SKM-1 (cell line): ENCODE measurements around the gene RUSC2.

Source experiments
- DNase-seq: peaks from one replicate; lab custom pipeline; 2025; ENCODE audit not compliant: unreplicated experiment; lab: John Stamatoyannopoulos, UW

The RUSC2 gene, protein sequence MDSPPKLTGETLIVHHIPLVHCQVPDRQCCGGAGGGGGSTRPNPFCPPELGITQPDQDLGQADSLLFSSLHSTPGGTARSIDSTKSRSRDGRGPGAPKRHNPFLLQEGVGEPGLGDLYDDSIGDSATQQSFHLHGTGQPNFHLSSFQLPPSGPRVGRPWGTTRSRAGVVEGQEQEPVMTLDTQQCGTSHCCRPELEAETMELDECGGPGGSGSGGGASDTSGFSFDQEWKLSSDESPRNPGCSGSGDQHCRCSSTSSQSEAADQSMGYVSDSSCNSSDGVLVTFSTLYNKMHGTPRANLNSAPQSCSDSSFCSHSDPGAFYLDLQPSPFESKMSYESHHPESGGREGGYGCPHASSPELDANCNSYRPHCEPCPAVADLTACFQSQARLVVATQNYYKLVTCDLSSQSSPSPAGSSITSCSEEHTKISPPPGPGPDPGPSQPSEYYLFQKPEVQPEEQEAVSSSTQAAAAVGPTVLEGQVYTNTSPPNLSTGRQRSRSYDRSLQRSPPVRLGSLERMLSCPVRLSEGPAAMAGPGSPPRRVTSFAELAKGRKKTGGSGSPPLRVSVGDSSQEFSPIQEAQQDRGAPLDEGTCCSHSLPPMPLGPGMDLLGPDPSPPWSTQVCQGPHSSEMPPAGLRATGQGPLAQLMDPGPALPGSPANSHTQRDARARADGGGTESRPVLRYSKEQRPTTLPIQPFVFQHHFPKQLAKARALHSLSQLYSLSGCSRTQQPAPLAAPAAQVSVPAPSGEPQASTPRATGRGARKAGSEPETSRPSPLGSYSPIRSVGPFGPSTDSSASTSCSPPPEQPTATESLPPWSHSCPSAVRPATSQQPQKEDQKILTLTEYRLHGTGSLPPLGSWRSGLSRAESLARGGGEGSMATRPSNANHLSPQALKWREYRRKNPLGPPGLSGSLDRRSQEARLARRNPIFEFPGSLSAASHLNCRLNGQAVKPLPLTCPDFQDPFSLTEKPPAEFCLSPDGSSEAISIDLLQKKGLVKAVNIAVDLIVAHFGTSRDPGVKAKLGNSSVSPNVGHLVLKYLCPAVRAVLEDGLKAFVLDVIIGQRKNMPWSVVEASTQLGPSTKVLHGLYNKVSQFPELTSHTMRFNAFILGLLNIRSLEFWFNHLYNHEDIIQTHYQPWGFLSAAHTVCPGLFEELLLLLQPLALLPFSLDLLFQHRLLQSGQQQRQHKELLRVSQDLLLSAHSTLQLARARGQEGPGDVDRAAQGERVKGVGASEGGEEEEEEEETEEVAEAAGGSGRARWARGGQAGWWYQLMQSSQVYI (N-terminal part only)

DNA sequence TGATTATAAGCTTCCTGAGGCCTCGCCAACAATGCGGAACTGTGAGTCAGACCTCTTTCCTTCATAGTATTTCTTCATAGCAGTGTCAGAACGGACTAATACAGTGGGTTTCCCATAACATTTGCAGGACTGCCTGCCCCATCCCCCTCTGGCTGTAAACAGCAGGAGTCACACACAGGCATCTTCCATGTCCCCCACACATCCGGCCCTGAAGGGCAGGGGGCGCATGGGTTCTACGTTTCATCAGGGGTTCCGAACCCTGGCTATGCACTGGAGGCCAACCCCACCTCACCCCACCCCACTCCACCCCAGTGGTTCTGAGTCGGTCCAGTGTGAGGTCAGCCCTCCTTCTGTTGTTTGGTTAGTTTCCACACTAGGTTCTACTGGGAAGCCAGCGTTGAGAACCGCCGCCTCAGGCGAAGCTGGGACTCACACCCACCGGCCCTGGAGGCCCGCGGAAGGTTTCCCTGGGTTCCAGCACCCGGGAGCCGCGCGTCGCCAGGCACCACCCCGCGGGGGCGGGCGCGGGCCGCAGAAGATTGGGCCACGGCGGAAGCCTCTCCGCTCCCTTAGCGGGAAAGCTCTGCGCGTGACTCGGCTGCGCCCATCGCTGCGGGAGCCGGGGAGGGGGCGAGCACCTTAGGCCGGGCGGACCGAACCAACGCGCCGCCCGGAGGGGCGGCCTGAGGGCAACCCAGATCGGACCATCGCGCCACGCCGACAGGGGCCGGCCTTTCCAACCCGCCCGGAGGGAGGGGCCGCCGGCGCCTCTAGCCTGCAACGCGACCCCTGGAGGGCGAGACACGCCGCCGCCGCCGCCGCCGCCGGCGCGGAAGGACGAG lies at the start of gene RUSC2:
TSS of gene RUSC2 (plus strand) at position 799 of the 842 bp plus-strand sequence. CDS start 56,411 bp downstream, outside the sequence.
- DNase-seq: peak; percentile 65

DNA sequence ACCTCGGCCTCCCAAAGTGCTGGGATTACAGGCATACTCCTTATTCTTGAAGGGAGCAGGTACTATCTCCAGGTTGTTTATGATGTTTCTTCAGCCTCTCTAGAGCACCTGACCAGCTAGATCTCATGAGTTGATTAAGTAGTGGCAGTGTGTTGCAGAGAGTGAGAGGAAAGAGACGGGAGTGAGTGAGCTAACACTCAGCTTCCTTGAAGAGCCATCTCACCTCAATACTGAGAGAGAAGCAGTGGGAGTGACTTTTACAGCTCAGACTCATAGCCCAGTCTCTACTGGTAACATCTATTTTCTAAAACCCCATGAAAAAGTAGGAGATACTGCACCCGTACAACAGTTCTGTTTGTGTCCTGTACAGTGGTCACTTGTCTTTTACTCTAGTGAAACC lies 43.9 kb upstream of the RUSC2 start:
- no peak for DNase-seq

DNA sequence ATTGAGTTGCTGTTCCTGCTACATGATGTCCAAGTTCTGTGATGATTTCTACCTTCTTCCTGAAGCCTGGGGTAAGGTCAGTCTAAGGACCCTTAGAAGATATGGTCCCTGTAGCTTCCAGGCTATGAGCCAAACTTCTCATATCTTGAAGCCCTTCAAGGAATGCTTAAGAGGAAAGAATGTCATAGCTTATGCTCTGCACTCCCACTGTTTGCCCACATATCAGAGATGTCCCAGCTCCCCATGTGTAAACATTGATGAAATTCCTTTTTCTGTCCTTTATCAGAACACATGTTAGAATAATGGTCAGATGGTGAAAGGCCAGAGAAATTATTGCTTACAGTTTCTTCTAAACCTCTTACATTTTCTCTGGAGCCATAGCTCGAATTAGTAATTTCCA lies 41.4 kb upstream of the RUSC2 start:
- DNase-seq: no peak

DNA sequence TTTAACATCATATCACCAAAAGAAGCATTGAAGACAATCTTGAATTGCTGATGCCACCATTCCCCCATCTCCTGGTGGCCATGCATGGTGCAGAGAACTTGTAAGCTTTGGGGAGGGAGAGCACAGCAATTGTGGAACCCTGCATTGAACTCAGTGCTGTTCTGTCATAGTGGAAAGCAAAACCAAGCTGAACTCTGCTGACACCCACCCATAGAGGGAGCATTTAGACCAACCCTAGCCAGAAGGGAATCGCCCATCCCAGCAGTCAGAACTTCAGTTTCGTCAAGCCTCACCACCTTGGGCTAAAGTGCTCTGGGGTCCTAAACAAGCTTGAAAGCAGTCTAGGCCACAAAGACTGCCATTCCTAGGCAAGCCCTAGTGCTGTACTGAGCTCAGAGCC lies 37.4 kb upstream of the RUSC2 start:
- DNase-seq: no peak

DNA sequence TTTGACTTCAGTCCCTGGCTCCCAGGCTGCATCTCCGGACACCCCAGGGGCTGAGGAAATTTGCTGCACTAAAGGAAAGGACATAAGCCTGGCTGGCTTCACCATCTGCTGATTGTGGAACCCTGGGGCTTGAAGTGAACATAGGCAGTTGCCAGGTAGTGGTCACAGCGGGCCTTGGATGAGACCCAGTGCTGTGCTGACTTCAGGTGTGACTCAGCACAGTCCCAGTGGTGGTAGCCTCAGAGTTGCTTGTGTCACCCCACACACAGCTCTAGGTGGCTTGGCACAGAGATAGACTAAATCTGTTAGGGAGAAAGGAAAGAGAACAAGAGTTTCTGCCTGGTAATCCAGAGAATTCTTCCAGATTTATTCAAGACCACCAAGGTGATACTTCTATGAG lies 36.1 kb upstream of the RUSC2 start:
- no peak for DNase-seq

DNA sequence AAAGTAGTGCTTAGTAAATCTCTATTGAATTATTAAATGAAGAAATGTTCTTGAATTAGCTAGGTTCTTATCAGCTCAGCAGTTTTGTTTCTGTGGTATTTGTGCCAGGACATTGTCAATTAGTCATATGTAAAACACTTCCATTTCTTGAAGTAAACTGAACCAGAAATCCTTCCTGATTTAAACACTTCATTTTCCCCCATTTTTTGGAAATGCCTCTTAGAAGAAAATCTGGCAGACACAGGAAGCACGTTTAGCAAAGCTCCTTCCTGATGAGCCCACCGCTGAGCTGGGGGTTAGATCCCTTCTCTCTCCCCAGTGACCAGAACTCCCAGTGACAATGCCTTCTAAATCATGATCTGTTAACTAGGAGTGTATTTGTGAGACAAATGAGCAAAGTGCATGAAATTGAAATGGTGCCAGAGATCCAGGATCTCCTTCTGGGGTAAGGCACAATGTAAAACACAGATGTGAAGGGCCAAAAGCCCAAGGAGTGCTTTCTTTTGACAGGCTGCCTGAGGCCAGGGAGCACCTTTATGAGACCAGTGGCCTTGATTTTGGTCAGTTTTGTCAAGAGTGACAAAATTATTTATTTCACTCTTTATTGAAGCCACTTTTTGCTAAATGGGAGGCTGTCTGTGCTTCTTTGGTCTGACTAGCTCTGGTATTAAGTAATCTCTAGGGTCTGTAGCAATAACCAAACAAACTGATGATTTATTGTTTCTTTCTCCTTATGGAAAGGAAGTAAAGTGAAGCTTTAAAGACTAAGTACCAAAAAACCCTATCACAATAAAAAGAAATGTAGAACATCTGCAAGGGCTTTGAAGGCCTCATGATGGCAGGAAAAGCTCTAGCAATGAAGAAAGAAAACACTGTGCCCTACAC lies 25.5 kb upstream of the RUSC2 start:
- DNase-seq: no peak

DNA sequence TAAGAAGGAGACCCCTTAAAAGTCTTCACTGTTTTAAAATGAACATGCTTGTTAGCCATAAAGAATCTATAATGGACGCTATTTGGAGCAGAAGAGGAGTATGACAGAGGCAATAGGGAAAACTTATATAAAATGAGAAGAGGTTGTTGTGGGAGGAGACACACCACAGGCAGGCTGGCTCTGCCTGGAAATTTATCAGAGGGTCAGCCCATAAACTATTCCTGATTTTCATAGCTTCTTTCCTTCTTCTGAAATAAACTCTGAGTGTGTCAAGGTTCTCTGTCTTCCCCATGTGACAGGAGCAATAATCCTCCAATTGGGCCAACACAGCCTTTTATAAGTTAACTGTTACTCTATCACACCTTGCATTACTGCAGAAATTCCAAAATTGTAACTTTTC lies 19.6 kb upstream of the RUSC2 start:
- DNase-seq: no peak

DNA sequence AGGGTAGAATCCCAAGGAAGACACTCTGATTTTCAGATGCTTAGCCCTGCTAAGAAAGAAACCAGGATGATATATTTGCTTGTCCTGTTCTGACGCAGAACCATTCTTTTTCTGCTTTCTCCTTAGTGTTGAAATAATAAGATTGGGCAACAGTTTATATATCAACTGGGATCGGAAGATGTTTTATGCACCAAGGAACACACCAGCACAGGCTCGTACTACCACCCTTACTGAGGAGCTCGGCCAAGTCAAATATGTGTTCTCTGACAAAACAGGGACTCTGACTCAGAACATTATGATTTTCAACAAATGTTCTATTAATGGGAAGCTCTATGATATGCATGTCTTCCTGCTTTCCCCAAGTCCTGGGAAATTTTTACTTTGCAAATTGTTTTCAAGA lies 19.0 kb upstream of the RUSC2 start:
- no peak for DNase-seq

DNA sequence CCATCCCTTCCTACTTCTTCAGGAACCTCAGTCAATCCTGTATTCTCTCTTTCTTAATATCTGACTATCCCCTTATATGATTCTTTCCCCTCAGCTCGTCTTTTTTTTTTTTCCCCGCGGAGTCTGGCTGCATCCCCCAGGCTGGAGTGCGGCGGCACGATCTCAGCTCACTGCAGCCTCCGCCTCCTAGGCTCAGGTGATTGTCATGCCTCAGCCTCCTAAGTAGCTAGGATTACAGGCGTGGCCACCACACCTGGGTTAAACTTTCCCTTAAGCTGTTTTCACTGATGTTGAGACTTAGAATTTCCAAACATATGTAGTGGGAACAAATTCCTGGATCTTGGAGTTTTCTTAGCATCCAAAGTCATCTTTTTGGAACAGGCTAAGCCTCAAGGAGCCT lies 13.3 kb upstream of the RUSC2 start:
- DNase-seq: no peak

DNA sequence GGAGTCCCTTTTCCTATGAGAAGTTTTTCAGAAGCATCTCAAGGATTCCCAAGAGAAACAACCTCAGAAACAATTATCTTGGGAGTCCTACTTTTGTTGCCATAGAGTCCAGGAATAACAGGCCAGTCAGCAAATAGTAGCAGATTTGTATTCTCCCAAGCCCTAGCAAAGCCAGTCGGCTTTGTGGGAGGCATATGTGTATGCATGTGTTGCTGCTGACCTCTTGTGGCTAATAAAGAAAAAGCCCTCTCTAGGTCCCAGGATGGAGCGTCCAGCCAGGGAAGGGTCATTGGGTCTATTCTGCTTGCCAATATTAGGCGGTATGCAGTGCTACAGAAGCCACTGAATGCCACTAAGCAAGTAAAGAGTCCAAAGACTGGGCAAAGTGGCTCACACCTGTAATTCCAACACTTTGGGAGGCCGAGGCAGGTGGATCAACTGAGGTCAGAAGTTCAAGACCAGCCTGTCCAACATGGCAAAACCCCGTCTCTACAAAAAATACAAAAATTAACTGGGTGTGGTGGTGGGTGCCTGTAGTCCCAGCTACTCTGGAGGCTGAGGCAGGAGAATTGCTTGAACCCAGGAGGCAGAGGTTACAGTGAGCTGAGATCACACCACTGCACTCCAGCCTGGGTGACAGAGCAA lies 12.6 kb upstream of the RUSC2 start:
- peak; percentile 66 for DNase-seq

DNA sequence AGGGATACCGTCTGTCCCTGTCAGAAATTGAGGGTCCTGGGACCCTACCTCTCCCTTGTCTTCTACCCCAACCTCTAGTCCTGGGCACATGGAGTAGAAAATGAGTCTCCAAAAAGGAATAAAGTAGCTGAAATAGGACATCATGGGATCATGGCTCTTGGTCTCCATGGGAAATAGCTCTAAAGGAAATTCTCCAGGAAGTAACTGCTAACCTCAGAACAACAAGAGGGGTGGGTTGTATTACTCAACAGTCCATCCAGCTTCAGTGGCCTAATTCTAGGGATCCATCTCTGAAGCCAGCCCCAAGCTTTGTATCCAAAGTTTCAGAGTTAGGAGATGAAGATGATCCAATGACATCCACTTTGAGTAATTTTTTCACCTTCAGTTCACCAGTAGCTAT lies 11.0 kb upstream of the RUSC2 start:
- DNase-seq: no peak

DNA sequence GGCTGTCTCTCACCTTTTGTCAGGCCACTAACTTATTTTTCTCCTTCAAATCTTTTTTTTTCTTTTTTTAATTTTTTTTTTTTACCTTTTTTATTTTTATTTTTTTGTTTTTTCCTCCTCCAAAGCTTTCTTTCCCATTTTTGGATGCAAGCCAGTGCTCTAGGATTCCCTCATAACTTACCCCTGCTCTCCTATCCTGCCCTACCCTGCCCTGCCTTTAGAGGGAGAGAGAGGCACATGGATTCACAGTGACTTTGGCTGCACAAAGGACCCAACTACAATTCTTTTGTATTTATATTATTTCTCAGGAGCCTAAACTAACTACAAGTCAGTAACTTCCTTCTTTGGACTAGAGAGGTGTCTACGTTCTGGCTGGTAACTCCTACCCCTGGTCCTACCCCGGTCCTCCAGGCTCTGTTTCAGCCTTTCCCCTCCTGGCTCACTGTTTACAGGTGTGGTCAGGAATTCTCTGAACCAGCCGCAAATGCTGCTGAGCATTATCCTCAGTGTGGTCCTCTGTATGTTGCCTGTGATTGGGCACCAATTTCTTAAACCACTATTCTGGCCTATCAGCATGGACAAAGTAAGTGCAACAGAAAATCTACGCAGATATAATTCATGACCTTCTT lies 8.4 kb upstream of the RUSC2 start:
- DNase-seq: peak; percentile 31

DNA sequence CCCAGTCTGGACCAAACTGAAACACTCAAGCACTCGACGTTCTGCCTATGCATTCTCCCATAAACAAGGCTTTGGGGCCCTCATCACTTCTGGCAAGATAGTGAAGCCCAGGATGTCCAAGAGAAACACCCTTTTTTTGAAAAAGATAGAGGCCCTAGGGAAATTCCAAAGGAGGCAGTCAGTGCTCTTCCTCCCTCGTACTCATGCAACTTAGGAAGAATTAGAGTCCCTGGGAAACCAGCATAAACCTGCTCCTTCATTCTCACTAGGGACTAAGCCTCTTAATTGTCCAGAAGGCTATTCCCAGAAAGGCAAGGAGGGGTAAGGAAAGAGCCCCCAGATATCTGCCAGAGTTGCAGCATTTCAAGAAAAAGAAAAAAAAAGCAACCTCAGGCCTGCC lies 7.8 kb upstream of the RUSC2 start:
- DNase-seq: no peak

DNA sequence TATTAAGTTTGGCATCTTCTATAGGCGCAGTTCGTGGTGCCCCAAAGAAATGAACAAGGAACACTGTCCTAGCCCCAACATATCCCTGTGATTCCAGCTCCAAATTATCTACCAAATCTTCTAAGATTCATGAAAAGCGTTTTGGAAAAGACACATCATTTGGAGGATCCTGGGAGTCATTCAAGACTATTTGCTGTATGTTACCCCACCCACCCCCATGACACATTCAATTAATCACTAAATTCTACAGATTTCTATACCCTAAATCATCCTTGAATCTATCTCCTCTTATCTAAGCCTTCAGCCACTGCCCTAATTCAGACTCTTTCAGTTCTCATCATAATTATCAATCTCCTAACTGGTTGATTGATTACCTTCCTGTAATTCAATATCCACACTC lies 5.5 kb upstream of the RUSC2 start:
- DNase-seq: no peak

DNA sequence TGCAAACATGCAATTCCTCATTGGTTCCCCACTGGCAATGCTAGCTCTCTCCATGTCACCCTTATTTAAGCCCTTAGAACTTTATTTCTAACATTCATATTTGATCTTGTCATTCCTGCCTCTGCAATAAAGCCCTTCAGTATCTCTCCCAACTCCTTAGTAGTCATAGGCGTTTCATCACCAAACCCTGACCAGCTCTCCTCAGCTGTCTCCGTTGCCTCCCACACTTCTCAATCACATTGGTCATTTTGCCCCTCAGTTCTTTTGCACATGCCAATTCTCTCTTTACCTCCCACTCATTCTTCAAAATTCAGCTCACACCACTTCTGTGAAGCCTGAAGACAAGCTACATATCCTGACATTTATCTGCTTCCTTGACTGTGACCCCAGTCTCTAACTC lies 2.8 kb upstream of the RUSC2 start:
- no peak for DNase-seq

DNA sequence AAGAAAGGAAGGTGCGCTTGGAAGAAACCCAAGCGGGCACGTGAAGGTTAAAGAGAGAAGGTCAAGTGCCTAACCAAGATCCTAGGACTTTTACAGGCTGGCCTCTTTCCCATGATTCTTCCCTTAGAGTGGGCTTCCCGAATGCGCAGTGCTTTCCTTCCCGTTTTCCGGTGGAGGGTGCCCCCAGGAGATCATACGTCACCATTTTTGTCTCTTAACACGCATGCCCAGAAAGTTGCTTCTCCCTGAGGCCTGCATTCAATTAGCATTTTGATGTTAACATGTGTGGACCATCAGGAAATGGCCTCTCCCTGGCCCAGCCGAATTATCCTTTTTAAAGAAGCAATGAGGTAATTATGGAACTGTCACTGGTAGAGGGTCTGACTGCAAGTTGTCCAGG lies 1.9 kb upstream of the RUSC2 start:
- no peak for DNase-seq

DNA sequence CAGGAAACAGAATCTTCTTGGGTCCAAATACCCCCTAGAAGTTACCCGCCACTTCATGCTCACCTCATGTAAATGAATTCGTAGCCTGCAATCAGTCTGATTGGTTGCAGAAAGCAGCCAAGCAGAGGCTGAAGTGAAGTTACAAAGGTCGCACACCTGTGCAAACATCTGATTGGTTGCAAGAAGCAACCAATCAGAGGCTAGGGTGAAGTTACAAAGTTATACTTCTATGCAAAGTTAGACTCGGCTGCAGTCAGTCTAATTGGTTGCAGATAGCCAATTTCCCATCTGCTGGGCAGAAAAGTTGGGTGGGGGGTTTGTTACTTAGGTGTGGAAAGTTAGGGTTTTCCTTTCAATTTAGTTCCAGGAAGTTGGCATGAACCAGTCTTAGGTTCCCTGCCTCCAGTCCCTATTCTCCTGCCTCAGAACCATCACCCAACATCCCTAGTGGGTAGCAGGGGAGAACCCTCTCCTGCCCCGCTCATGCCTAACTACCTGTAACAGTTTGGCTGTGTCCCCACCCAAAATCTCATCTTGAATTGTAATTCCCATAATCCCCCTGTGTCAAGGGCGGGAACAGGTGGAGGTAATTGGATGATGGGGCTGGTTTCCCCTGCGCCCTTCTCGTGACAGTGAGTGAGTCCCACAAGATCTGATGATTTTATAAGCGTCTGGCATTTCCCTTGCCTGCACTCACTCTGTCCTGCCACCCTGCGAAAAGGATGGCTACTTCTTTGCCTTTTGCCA lies 1.2 kb upstream of the RUSC2 start:
- DNase-seq: no peak
